H1 (cell line): ENCODE results near the gene SCN3A. TPM values are rescaled to one million over a fixed set of nuclear protein-coding genes. Genes with fewer than 3 reads are reported as not detected.

Source experiments
- CTCF ChIA-PET: fragments of 300-600 bp; sonication (Branson Sonifier 250); formaldehyde crosslinking; loops from one replicate; lab custom pipeline; 2021; ENCODE audit not compliant: partially characterized antibody; lab: Charles Lee
- POLR2A ChIA-PET: fragments of 300-600 bp; sonication (Branson Sonifier 250); formaldehyde crosslinking; loops from one replicate; lab custom pipeline; 2021; ENCODE audit warnings: inconsistent platforms; ENCODE audit not compliant: partially characterized antibody; lab: Charles Lee
- DNase-seq, 2 experiments: peaks; one replicate each; pipeline versions ENCODE4 v3.0.0 to v3.0.0-alpha.2; 2010 to 2022; ENCODE audit warnings: low spot score in 2 of 2, low read depth in 1 of 2, mixed read lengths in 1 of 2
- FAIRE-seq: peaks from 2 replicates; lab custom pipeline; 2011; peaks lifted over from hg19 to GRCh38; lab: Jason Lieb, UNC
- H2AFZ ChIP-seq: 2 replicates; pipeline ENCODE4 v1.8.1; 2012; ENCODE audit warnings: low read length, inconsistent platforms
- H2AK5ac ChIP-seq: 2 replicates; pipeline ENCODE4 v1.6.1; 2013; ENCODE audit warnings: low read depth, low read length
- H2BK120ac ChIP-seq: replicated peaks from 2 replicates; pipeline ENCODE3; 2013; ENCODE audit warnings: low read depth, low read length, inconsistent platforms
- H2BK12ac ChIP-seq: 2 replicates; pipeline ENCODE4 v1.6.1; 2013; ENCODE audit warnings: low read depth, low read length
- H2BK15ac ChIP-seq: 2 replicates; pipeline ENCODE4 v1.6.1; 2013; ENCODE audit warnings: low read length
- H2BK20ac ChIP-seq: 2 replicates; pipeline ENCODE4 v1.6.1; 2013; ENCODE audit warnings: low read length
- H2BK5ac ChIP-seq: 2 replicates; pipeline ENCODE4 v1.6.1; 2013; ENCODE audit warnings: low read depth, low read length
- H3K14ac ChIP-seq: 2 replicates; pipeline ENCODE4 v1.6.1; 2013; ENCODE audit warnings: inconsistent platforms; ENCODE audit not compliant: insufficient read length
- H3K18ac ChIP-seq: 2 replicates; pipeline ENCODE4 v1.6.1; 2013; ENCODE audit warnings: low read length; ENCODE audit errors: extremely low read depth
- H3K23ac ChIP-seq: 2 replicates; pipeline ENCODE4 v1.6.1; 2013; ENCODE audit warnings: inconsistent platforms; ENCODE audit not compliant: insufficient read length
- H3K23me2 ChIP-seq: 2 replicates; pipeline ENCODE4 v1.6.1; 2013; ENCODE audit warnings: low read depth, low read length
- H3K27ac ChIP-seq: 2 replicates; pipeline ENCODE4 v1.6.1; 2011; ENCODE audit warnings: low read depth, low read length, inconsistent platforms
- H3K27me3 ChIP-seq, 4 experiments: replicated peaks in 1 of 4; 1 replicate in 1 of 4; 2 replicates in 3 of 4; pipeline versions ENCODE4 v1.6.1 to v1.8.1; 2011 to 2013; ENCODE audit warnings: low read length in 3 of 4, mild to moderate bottlenecking in 3 of 4, inconsistent platforms in 2 of 4, mixed read lengths in 2 of 4, moderate library complexity in 1 of 4; ENCODE audit not compliant: control insufficient read depth in 3 of 4, insufficient read depth in 3 of 4; ENCODE audit errors: extremely low read depth in 1 of 4
- H3K36me3 ChIP-seq, 4 experiments: 2 replicates each; pipeline versions ENCODE4 v1.6.1 to v1.8.1; 2011 to 2013; ENCODE audit warnings: mild to moderate bottlenecking in 4 of 4, low read length in 3 of 4, moderate library complexity in 2 of 4, control low read depth in 1 of 4, inconsistent platforms in 1 of 4; ENCODE audit not compliant: insufficient read depth in 4 of 4, control insufficient read depth in 2 of 4
- H3K4ac ChIP-seq: replicated peaks from 2 replicates; pipeline ENCODE3; 2013; ENCODE audit warnings: low read length, low read depth, mixed read lengths, inconsistent platforms; ENCODE audit not compliant: insufficient read length
- H3K4me1 ChIP-seq, 4 experiments: replicated peaks in 1 of 4; 1 replicate in 1 of 4; 2 replicates in 3 of 4; pipeline versions ENCODE4 v1.6.1 to v1.8.1; 2011 to 2013; ENCODE audit warnings: low read length in 3 of 4, inconsistent platforms in 2 of 4, mixed read lengths in 1 of 4; ENCODE audit not compliant: insufficient read depth in 4 of 4, control insufficient read depth in 3 of 4
- H3K4me2 ChIP-seq, 2 experiments: 2 replicates each; pipeline versions ENCODE4 v1.6.1 to v1.8.1; 2011 to 2013; ENCODE audit warnings: low read depth in 2 of 2, low read length in 2 of 2, control low read depth in 1 of 2, inconsistent platforms in 1 of 2, mild to moderate bottlenecking in 1 of 2; ENCODE audit not compliant: insufficient read depth in 1 of 2
- H3K4me3 ChIP-seq, 4 experiments: fragments of 200-600, 300-600 bp in 1 of 4; sonication (generic), shearing (Covaris generic), sonication (Bioruptor Twin) in 1 of 4; 2 replicates each; pipeline versions ENCODE4 v1.5.1 to v1.8.1; 2011 to 2016; ENCODE audit warnings: low read length in 4 of 4, low read depth in 3 of 4, control low read depth in 2 of 4, inconsistent platforms in 2 of 4, mild to moderate bottlenecking in 2 of 4, mixed read lengths in 1 of 4, moderate library complexity in 1 of 4; ENCODE audit not compliant: insufficient read depth in 2 of 4; ENCODE audit errors: extremely low read depth in 1 of 4
- H3K56ac ChIP-seq: replicated peaks from 2 replicates; pipeline ENCODE3; 2013; ENCODE audit warnings: low read depth, mild to moderate bottlenecking, mixed read lengths, low read length, inconsistent platforms; ENCODE audit not compliant: insufficient read length
- H3K79me1 ChIP-seq: 2 replicates; pipeline ENCODE4 v1.6.1; 2013; ENCODE audit warnings: low read depth, low read length, control low read depth
- H3K79me2 ChIP-seq, 2 experiments: 2 replicates each; pipeline versions ENCODE4 v1.6.1 to v1.8.1; 2012 to 2013; ENCODE audit warnings: low read length in 2 of 2, mild to moderate bottlenecking in 2 of 2, inconsistent platforms in 1 of 2; ENCODE audit not compliant: insufficient read depth in 2 of 2, control insufficient read depth in 1 of 2
- H3K9ac ChIP-seq, 4 experiments: replicated peaks in 1 of 4; 1 replicate in 1 of 4; 2 replicates in 3 of 4; pipeline versions ENCODE4 v1.6.1 to v1.8.1; 2011 to 2013; ENCODE audit warnings: low read depth in 3 of 4, low read length in 3 of 4, control low read depth in 2 of 4, mild to moderate bottlenecking in 2 of 4, moderate library complexity in 2 of 4, inconsistent platforms in 1 of 4; ENCODE audit errors: extremely low read depth in 1 of 4
- H3K9me3 ChIP-seq, 2 experiments: 2 replicates each; pipeline versions ENCODE4 v1.6.1 to v1.8.1; 2012 to 2013; ENCODE audit warnings: mild to moderate bottlenecking in 2 of 2, moderate library complexity in 2 of 2, control low read depth in 1 of 2, inconsistent platforms in 1 of 2, low read depth in 1 of 2, low read length in 1 of 2, mixed read lengths in 1 of 2; ENCODE audit not compliant: insufficient read depth in 2 of 2
- H4K20me1 ChIP-seq, 2 experiments: replicated peaks in 1 of 2; 2 replicates each; pipeline versions ENCODE3 to v1.8.1; 2011 to 2013; ENCODE audit warnings: inconsistent platforms in 2 of 2, low read length in 2 of 2, mild to moderate bottlenecking in 1 of 2; ENCODE audit not compliant: insufficient read depth in 2 of 2, control insufficient read depth in 1 of 2
- H4K5ac ChIP-seq: 2 replicates; pipeline ENCODE4 v1.6.1; 2013; ENCODE audit warnings: low read length, low read depth, mixed read lengths, inconsistent platforms; ENCODE audit not compliant: insufficient read length
- H4K8ac ChIP-seq: 2 replicates; pipeline ENCODE4 v1.8.0; 2013; ENCODE audit warnings: mild to moderate bottlenecking, moderate library complexity, low read length, inconsistent platforms; ENCODE audit not compliant: insufficient read depth; ENCODE audit errors: extremely low read depth
- H4K91ac ChIP-seq: replicated peaks from 2 replicates; pipeline ENCODE3; 2013; ENCODE audit warnings: low read length, mixed read lengths, inconsistent platforms; ENCODE audit not compliant: insufficient read length
- CEBPB ChIP-seq: IDR thresholded peaks from 2 replicates; pipeline ENCODE4 v1.6.1; 2012; ENCODE audit warnings: low read depth, low read length
- GABPA ChIP-seq: IDR thresholded peaks from 2 replicates; pipeline ENCODE4 v1.6.1; 2011; ENCODE audit warnings: mild to moderate bottlenecking, low read length, moderate library complexity, borderline replicate concordance; ENCODE audit not compliant: insufficient read depth
- KDM1A ChIP-seq: fragments of 200-600, 300-600 bp; sonication (generic); IDR thresholded peaks from 2 replicates; pipeline ENCODE4 v1.7.1; 2016; ENCODE audit warnings: mild to moderate bottlenecking, low read length, borderline replicate concordance
- NANOG ChIP-seq: IDR thresholded peaks from 2 replicates; pipeline ENCODE4 v1.6.1; 2011; ENCODE audit warnings: low read length, low read depth, mild to moderate bottlenecking, inconsistent platforms; ENCODE audit not compliant: insufficient read depth, poor library complexity, severe bottlenecking
- NRF1 ChIP-seq: IDR thresholded peaks from 2 replicates; pipeline ENCODE4 v1.6.1; 2011; ENCODE audit warnings: mild to moderate bottlenecking, low read depth, low read length, improper control_type of control experiment
- TCF12 ChIP-seq: IDR thresholded peaks from 2 replicates; pipeline ENCODE4 v1.6.1; 2011; ENCODE audit warnings: low read depth, mild to moderate bottlenecking, low read length
- polyA plus RNA-seq, 7 experiments: library from polyadenylated mRNA; depleted of rRNA in 3 of 7; stranded (reverse) in 5 of 7; unstranded in 2 of 7; fragments of >200 nt in 5 of 7; fragments of 200-250 nt in 2 of 7; gene quantifications; 1 replicate in 5 of 7; 2 replicates in 1 of 7; 4 replicates in 1 of 7; pipeline versions ENCODE4 v1.2.1 to v1.2.3, GENCODE V29; 2011 to 2013; ENCODE audit warnings: missing spikeins in 2 of 7, mixed read lengths in 2 of 7
- total RNA-seq: library from RNA; stranded (reverse); fragmentation: NEBNext Ultra II Directional; extraction: Animal tissue kit (Norgen Biotek cat#: 25700); gene quantifications from 2 replicates; pipeline ENCODE4 v1.2.1, GENCODE V29; 2021

Gene SCN3A
- total and polyA plus RNA-seq, 2 of the 8 experiments (the other 6 are each of a cell fraction or from before 2014, with no cell fraction given): 0.02 TPM; not detected in 1

DNA sequence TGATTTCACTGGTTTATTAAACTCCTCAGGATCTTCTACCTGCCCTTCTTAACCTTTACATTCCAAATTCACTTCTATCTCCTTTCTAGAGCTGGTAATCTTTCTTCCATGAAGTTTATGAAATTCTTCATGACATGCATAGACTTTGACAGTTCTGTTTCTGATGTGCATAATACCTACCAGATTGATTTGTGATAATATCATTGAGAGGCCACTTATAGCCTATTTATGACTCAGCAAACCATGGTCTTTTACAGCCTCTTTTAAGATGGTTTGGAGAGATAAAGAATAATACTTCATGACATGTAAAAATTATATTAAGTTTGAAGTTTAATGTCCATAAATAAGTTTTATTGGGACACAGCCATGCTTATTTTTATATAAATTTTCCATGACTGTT lies 49.3 kb upstream of the SCN3A start:
- no peak overlapping the region for H3K23ac ChIP-seq
- ChIA-PET CTCF (no interaction called here), POLR2A (no interaction called here)
- H3K27ac ChIP-seq: no peak overlapping the region
- no peaks in the 10 kb centered on the region for H3K4me1 ChIP-seq
- no peak overlapping the region for H4K5ac ChIP-seq
- no peaks in the 10 kb centered on the region for H3K9me3 ChIP-seq
- no peak overlapping the region for H3K56ac ChIP-seq
- DNase-seq: no peak
- H2BK12ac ChIP-seq: no peak overlapping the region
- no peaks in the 10 kb centered on the region for H4K20me1 ChIP-seq
- FAIRE-seq: no peak
- TF ChIP-seq CEBPB: no peak
- no peak for TF ChIP-seq NANOG
- TF ChIP-seq GABPA: no peak
- no peak for TF ChIP-seq TCF12
- TF ChIP-seq NRF1: no peak
- TF ChIP-seq KDM1A: no peak
- H3K79me1 ChIP-seq: no peaks in the 10 kb centered on the region
- H2BK5ac ChIP-seq: no peak overlapping the region
- no peaks in the 10 kb centered on the region for H3K27me3 ChIP-seq
- H3K18ac ChIP-seq: no peak overlapping the region
- no peak overlapping the region for H2BK20ac ChIP-seq
- no peaks in the 10 kb centered on the region for H3K36me3 ChIP-seq
- no peak overlapping the region for H3K4me3 ChIP-seq
- H2AK5ac ChIP-seq: no peak overlapping the region
- H4K8ac ChIP-seq: no peak overlapping the region
- H3K14ac ChIP-seq: no peak overlapping the region
- H2BK15ac ChIP-seq: no peak overlapping the region
- H2AFZ ChIP-seq: no peak overlapping the region
- no peaks in the 10 kb centered on the region for H3K79me2 ChIP-seq
- H3K4me2 ChIP-seq: no peak overlapping the region
- H3K4ac ChIP-seq: no peak overlapping the region
- H3K23me2 ChIP-seq: no peaks in the 10 kb centered on the region; the same call in 1 of the 2 replicates
- no peak overlapping the region for H2BK120ac ChIP-seq
- H4K91ac ChIP-seq: no peak overlapping the region
- H3K9ac ChIP-seq: no peak overlapping the region
